Hematopoietic multipotent progenitor cell treated with erythropoietin and hydrocortisone succinate and interleukin-3 and kit ligand, for 6 days (in vitro differentiated cells): ENCODE results near the gene PANX2.

Experiments used
- DNase-seq: peaks from one replicate; pipeline ENCODE4 v3.0.0-alpha.2; 2015

The PANX2 gene

DNA sequence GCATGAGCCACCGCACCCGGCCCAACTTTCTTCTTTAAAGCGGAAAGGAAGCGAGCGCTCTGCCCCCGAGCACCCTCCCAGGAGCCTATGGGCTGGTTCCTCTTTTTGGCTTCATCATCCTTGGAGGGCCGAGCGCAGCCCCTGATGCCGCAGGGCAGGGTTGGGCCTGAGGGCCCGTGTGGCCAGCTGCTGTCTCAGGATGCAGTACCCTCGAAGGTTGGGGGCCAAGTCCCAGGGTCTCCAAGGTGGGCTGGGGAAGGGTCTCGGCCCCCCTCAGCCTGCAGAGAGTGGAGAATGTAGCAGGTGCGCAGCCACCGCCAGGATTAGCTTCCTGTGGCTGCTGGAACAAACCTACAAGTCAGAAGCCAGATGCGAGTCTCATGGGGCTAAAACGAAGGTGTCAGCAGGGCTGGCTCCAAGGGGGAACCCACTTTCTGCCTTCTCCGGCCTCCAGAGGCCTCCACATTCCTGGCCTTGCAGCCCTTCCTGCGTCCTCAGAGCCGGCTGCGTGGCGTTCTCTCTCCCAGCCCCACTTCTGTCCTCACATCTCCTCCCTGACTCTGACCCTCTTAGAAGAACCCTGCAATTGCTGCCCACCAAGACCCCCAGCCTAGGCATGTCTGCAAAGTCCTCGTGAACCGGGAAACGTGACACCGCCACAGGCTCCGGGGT is 2.9 kb downstream of the PANX2 start:
- peak; percentile 62 for DNase-seq

DNA sequence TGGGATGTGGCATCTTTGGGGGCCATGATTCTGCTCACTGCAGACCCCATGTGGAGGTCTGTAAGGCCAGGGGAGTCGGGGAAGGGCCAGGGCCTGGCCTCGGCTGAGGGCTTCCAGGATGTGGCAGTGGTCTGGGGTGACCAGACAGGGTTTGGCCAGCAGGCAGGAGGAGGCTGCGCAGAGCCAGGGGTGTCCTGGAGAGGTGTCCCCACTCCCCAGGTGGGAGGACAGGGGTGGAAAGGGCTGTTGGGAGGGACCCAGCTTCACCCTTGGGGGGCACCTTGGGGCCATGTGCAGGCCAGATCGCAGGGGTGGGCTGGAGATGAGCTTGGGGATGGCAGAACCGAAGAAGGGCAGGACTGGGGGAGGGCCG is 3.4 kb downstream of the PANX2 start:
- DNase-seq = no peak

DNA sequence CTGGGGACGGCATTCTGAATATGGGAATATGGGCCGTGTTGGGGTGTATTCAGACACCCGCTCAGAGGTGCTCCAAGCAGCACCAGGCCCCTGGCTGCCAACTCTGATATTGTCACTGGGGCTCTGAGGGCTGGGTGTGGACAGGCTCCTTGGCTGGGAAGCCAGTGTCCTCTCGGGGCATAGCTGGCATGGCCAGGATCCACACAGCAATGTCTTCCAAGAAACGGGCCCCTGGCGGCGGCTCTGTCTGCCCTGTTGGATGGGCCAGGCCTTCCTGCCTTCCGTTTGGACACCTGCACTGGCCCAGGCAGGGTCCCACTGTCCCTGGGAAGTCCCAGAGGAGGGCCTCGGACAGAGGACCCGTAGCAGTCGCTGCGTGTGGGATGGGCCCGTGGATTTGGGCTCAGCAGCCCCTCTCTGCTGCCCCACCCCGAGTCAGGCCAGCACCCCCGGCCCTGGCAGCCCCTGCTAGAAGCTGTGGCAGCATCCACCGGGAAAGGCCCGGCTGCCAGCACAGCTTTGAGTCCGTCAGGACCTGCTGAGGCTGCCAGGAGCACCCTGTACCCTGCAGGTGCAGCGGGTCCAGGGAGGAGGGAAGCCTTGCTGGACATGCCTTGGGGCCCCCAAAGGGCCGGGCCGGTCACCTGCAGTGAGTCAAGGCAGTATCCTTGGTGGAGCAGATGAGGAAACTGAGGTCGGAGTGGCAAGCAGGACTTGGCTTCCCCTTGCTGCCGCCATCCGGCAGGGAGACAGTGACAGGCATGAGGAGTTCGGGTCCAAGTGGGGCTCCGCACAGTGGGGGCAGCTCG is 4.1 kb downstream of the PANX2 start:
- no peak for DNase-seq

DNA sequence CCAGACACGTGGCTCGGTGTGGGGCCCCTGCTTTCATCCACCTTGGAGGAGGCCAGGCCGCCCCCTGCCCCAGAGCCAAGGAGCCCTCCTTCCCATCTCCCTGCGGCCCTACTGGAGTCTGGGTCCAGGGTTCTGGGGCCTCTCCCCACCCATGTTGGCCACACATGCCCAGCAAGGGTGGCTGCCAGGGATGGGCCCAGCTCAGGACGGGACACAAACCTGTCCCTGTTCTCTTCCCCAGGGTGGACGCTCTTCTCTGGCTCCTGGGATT is 4.6 kb downstream of the PANX2 start:
- no peak for DNase-seq

DNA sequence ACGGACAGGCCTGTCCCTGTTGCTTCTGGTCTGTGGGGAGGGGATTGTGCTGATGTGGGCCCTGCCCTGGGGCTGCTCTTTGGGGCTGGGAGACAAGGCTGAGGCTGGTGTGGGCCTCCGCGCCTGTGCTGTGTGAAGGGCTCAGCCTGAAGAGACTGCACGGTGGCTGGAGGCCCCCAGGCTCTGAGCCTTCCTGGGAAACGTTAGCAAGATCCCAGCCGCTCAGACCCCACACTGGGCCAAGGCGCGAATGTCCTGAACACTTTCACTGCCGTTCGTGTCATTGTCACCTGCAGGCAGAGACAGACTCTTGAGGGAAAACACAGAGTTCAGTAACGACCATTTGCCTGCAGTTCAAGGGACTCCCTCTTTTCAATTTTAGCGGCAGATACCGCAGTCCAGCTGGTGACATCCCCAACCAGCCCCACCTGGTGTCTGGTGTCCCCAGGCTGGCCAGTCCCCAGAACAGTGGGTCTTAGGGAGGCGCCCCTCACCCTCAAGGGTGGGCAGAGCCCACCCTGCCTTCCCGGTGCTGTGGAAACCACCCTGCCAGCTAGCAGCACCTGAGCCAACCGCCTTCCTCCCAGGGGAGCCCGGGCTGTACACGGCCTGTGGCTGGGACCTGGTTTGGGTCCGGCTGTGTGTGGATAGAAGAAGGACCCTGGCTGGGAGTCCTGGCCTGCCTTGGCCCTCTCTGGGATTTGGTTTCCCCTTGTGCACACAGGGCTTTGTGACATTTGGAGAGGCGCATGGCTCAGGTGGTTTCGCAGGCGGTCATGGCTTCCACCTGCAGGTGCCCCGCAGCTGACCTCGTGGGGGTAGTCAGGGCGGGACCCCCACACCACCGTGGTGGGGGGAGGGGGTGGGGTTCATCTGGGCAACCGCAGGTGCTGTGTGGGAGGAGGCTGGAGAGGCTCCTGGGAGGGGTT is 5.7 kb downstream of the PANX2 start:
- no peak for DNase-seq

DNA sequence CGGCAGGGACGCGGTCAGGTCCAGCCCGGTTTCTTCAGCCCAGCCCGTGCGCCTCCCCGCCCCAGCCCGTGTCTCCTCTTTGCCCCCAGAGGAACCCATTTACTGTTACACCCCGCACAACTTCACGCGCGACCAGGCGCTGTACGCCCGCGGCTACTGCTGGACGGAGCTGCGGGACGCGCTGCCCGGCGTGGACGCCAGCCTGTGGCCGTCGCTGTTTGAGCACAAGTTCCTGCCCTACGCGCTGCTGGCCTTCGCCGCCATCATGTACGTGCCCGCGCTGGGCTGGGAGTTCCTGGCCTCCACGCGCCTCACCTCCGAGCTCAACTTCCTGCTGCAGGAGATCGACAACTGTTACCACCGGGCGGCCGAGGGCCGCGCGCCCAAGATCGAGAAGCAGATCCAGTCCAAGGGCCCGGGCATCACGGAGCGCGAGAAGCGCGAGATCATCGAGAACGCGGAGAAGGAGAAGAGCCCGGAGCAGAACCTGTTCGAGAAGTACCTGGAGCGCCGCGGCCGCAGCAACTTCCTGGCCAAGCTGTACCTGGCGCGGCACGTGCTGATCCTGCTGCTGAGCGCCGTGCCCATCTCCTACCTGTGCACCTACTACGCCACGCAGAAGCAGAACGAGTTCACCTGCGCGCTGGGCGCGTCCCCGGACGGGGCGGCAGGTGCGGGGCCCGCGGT is 6.5 kb downstream of the PANX2 start:
- no peak for DNase-seq

DNA sequence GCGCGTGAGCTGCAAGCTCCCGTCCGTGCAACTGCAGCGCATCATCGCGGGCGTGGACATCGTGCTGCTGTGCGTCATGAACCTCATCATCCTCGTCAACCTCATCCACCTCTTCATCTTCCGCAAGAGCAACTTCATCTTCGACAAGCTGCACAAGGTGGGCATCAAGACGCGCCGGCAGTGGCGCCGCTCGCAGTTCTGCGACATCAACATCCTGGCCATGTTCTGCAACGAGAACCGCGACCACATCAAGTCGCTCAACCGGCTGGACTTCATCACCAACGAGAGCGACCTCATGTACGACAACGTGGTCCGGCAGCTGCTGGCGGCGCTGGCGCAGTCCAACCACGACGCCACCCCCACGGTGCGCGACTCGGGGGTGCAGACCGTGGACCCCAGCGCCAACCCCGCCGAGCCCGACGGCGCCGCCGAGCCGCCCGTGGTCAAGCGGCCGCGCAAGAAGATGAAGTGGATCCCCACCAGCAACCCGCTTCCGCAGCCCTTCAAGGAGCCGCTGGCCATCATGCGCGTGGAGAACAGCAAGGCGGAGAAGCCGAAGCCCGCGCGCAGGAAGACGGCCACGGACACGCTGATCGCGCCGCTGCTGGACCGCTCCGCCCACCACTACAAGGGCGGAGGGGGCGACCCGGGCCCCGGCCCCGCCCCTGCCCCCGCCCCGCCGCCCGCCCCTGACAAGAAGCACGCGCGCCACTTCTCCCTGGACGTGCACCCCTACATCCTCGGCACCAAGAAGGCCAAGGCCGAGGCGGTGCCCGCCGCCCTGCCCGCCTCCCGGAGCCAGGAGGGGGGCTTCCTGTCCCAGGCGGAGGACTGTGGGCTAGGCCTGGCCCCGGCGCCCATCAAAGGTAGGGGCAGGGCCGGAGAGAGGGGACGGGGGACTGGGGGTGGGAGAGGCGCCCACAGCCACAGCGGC is 7.3 kb downstream of the PANX2 start:
- no peak for DNase-seq

DNA sequence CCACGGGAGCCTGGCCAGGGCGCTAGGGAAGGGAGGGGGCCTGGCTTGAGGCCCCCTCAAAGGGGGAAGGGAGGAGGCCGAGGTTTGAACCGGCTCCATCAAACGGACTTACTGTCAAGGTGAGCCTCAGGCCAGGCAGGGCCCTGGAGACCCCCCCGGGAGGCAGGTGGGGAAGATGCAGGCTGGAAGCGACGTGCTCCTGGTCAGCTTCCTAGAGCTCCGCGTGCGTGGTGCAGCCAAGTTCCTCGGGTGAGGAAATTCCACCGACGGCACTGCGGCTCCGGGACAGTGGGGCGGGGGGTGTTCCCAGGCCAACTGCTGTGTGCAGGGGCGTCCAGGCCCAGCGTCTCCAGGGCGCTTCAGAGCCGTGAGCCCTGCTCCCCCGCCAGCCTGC is 7.9 kb downstream of the PANX2 start:
- DNase-seq = no peak

DNA sequence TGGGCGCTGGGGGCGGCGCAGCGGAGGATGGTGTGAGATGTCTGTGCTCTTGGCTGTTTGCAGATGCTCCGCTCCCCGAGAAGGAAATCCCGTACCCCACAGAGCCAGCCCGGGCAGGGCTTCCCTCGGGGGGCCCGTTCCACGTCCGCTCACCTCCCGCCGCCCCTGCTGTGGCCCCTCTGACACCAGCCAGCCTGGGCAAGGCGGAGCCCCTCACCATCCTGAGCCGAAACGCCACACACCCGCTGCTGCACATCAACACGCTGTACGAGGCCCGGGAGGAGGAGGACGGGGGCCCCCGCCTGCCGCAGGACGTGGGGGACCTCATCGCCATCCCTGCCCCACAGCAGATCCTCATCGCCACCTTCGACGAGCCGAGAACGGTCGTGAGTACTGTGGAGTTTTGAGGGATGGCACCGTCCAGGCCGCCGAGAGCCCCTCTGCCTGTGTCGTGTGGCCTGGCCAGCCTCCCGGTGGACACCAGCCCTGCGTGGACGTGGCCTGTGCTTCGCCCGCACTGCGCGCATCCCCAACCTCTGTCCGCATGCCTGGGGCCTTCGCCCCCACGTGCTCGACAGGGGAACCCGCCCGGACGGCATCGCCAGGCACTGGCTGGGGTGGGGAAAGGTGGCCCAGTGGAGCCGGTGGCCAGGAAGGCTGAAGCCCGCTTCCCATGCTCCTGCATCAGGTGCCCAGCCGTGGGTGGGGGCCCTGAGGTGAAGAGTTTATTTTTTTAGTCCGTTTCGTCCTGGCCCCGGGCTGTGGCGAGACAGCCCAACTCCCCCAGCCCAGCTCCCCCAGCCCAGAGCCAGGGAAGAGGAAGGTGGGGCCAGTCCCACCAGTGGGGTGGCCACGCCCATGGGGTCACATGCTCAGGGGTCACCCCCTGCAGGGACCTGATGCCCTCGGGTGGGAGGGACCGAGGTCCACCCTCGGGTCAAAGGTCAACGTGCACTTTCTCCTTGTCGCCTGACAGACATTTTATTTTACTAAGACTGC is 8.6 kb downstream of the PANX2 start:
- DNase-seq = no peak

DNA sequence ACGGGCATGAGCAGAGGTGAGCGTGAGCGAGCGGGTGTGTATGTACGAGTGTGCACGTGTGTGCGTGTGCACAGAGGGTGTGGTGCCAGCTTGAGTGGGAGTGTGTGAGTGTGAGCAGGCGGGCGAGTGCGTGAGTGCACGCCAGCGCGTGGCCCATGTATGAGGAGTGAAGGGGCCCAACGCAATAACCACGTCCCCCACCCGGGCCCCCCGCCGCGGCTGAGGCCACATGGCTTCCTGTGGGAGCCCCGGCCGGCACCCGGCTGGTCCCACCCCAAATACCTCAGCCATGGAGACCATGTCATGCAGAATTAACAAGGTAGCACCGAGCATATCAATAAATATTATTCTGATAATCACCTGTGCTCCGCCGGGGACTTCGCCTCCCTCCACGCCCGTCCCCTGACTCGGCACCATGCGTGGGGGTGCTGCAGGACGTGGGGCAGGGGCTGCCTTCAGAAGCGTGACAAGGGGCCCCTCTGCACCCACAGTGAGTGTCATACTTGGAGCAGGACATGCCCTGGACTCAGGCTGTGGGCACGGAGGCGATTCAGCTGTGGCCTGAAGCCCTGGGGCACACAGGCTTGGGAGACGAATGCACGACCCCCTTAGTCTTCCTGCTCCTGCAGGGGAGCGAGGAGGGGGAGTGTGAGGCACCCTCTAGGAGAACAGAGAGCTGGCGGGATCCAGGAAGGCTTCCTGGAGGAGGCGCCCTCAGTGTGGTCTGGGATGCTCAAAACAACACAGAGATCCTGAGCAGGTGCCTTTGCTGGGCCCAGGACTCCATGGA is 9.6 kb downstream of the PANX2 start:
- no peak for DNase-seq

DNA sequence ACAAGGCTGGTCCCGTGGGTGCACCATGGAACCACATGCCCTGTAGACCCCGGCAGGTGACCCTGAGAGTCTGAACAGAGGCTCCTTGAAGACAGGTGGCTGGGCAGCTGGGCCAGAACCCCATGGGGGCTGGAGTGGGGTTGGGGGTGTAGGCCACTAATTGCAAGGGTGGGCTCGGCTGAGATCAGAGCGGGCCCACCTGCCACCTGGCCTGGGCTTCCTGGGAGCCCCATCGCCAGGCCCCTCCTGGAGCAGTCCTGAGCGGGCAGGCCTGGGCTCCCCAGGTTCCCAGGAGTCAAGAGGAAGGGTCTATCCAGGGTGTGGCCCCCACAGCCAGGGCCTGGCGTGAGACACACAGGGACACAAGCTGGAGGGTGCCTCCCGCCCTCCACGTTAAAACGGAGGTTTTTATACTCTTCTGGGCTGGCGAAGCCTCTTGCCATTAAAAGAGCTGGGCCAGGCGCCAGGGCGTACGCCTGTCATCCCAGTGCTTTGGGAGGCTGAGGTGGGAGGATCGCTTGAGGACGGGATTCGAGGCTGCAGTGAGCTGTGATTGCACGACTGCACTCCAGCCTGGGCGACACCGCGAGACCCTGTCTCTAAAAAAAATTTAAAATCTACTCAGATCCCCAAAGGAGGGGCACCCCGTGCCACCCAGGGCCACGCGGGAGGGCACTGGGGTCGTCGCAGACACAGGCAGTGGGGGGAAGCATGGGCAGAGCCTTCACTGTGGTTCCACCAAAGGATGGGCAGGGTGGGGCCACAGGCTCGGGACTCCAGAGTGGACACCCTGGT is 10.4 kb downstream of the PANX2 start:
- no peak for DNase-seq

DNA sequence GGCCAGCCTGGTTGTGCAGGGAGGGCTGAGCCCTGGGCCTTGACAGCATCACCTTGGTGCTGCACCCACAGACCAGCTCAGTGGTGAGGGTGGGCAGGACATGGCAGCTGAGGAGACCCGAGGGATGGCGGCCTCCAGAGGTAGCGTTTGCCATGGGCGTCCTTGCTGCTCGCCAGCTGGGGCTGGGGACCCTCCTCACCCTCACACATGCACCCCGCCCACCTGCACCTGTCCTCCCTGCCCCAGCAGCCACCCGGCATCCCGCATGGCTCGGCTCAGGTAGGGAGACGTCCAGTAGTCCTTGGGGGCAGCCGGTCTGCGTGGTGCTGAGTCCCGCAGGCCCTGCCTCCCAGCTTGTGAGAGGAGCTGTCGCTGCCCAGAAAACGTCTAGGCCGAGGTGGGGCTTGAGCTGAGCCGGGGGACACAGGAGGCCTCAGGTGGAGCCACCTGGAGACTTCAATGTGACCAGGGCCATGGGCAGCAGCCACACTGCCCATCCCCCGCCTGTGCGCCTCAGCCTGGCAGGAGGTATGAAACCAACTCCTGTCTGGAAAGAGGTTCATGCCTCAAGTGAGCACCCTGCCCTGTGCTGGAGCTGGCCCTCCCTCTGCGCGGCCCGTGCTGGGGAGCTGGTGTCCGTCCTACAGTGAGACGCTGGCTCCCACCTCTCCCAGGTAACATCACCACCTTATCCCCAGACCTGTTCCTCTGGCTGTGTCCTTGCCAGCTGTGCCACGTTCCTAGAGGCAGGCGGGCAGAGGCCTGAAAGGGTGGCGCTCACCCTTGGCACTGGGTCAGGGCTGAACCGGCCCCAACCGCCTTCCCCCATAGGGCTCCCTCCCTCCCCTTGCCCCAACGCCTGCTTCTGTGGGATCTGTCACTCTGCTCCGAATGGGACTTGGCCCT is 11.9 kb downstream of the PANX2 start:
- DNase-seq = no peak

DNA sequence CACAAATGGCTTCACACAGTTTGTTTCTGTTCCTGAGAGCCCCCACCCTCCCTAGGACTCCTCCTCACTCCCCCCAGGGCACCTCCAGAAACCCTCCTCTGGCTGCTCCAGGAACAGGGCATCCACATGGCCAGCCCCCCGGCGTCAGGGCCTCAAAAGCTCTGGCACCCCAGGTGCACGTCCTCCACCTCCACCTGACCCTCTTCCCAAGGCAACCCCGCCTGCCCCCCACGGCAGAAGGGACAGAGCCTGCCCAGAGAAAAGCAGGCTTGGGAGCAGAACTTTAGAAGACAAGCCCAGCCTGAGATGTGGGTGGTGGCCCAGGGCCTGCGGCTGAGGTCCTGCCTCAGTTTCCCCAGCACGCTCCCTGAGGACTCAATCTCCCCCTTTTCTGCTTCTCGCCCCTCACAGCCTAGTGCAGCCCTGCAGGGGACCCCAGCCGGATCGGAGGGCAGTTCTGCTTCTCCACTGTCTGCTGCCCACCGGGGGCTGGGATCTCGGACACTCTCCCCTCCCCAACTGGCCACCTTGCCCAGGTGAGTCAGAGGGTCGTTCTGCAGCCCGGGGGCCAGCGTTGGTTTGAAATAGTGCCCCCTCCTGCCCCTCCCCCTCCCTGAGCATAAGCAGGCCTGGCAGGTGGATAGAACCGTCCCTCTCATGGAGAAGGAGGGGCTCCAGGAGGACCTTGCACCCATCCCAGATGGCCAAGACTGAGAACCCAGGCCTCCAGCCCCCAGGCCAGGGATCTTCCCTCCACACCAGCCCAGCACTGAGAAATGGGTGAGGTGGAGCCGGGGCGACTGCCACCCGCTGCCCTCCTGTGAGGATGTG is 12.8 kb downstream of the PANX2 start:
- DNase-seq = no peak

DNA sequence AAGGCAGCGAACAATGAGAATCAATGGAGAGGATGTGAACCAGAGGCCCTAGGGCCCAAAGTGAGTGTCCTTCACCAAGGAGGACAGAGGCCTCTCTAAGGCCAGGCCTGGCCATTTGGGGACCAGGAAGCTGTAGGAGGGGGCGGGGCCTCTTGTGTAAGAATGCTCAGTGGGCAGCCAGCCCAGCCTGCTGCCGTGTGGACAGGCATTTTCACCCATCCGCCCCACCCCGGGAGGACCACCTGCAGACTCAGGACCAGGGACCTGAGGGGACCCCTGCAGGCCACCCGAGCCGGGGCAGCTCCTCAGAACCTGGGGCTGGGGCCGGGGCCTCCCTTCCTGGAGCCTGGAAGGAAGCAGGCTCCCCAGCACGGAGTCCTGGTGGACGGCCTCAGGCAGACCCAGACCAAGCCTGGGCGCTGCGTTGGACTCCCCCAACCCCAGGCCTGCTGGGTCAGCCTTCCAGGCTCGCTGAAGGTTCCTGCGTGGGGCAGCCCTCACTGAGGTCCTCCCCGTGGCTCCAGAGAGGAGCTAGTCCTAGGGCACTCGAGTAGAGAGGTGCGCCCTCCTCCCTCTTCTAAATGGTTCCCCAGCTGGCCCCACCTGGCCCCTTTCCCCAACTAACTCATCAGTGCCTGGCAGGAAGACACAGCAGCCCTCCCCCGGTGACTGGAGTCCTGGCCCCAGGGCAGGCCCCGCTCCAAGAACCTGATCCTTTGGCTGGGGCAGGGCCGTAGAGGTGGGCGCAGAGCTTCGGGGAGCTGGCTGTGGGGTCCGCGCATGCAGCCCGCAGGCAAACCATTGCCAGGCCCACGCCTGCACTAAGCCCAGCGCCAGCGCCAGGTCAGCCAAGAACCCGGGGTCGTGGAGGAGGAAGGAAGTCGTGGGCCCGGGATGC is 13.7 kb downstream of the PANX2 start:
- DNase-seq = peak; percentile 54

DNA sequence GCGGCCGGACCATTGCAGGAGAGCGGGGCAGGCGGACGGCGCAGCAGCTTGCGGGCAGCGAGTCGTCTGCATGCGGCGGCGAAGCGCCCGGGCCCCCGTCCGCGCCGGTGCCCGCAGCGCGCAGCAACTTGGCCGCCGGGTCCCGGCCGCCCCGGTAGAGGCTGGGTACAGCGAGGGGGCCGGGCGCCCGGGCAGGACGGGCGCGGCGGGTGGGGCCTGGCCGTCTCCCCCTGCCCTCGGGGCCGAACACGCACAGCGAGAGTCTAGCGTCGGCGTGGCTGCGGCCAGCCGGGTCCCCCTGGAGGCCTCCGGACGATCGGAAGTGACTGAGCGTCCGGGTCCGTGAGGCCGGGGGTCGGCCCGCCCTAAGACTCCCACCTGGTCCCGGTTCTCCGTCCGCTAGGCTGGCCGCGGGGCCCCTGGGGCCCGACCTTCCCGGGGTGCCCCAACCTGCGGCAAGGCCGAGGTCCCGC is 14.4 kb downstream of the PANX2 start:
- DNase-seq = no peak
